SK-N-SH (cell line): ENCODE measurements around the gene SLC24A3. TPM values are rescaled to one million over a fixed set of nuclear protein-coding genes. Genes with fewer than 3 reads are reported as not detected.

Experiments
- CTCF ChIA-PET: fragments of 300-600, 350-600 bp; formaldehyde crosslinking; extraction: SDS; loops from one replicate; lab custom pipeline; 2021; lab: Yijun Ruan, JAX
- POLR2A ChIA-PET: fragments of 350-600 bp; sonication (Branson Sonifier 250); formaldehyde crosslinking; extraction: SDS; loops from one replicate; lab custom pipeline; 2020; ENCODE audit warnings: antibody characterized with exemption, inconsistent platforms; lab: Yijun Ruan, JAX
- DNase-seq: peaks from one replicate; pipeline ENCODE4 v3.0.0; 2012
- H2AFZ ChIP-seq: fragments of 200-600 bp; sonication (generic); 2 replicates; pipeline ENCODE4 v1.8.1; 2016; ENCODE audit warnings: antibody characterized with exemption, mild to moderate bottlenecking, low read depth
- H3F3A ChIP-seq: fragments of 200-600 bp; sonication (generic); replicated peaks from 2 replicates; pipeline ENCODE3; 2016; ENCODE audit warnings: antibody characterized with exemption, mild to moderate bottlenecking; ENCODE audit not compliant: insufficient read depth
- H3K27ac ChIP-seq, 2 experiments: fragments of 200-500 bp in 1 of 2; fragments of 200-600 bp in 1 of 2; sonication (Bioruptor generic) in 1 of 2; sonication (generic), shearing (Covaris generic) in 1 of 2; 2 replicates each; pipeline versions ENCODE4 v1.5.1 to v1.6.1; 2014 to 2016; ENCODE audit warnings: low read depth in 2 of 2, inconsistent platforms in 1 of 2, low read length in 1 of 2, mild to moderate bottlenecking in 1 of 2, mixed read lengths in 1 of 2
- H3K27me3 ChIP-seq: fragments of 200-600 bp; sonication (generic), shearing (Covaris generic); 2 replicates; pipeline ENCODE4 v1.6.1; 2016; ENCODE audit warnings: mixed run types; ENCODE audit not compliant: insufficient read depth
- H3K36me3 ChIP-seq, 2 experiments: fragments of 200-500 bp in 1 of 2; fragments of 200-600 bp in 1 of 2; sonication (Bioruptor generic) in 1 of 2; sonication (generic) in 1 of 2; replicated peaks in 1 of 2; 2 replicates each; pipeline versions ENCODE3 to v1.5.1; 2014 to 2016; ENCODE audit warnings: low read length in 1 of 2, mild to moderate bottlenecking in 1 of 2; ENCODE audit not compliant: insufficient read depth in 2 of 2, control insufficient read depth in 1 of 2
- H3K4me1 ChIP-seq, 2 experiments: fragments of 200-500 bp in 1 of 2; fragments of 200-600 bp in 1 of 2; sonication (Bioruptor generic) in 1 of 2; sonication (generic), shearing (Covaris generic) in 1 of 2; 2 replicates each; pipeline versions ENCODE4 v1.5.1 to v1.6.1; 2014 to 2016; ENCODE audit warnings: low read depth in 1 of 2, low read length in 1 of 2, mixed run types in 1 of 2; ENCODE audit not compliant: insufficient read depth in 2 of 2, control insufficient read depth in 1 of 2
- H3K4me2 ChIP-seq: fragments of 200-600 bp; sonication (generic), shearing (Covaris generic); 2 replicates; pipeline ENCODE4 v1.6.1; 2017; ENCODE audit warnings: mixed run types
- H3K4me3 ChIP-seq, 2 experiments: fragments of 200-500 bp in 1 of 2; fragments of 200-600 bp in 1 of 2; sonication (Bioruptor generic) in 1 of 2; sonication (generic), shearing (Covaris generic) in 1 of 2; 2 replicates each; pipeline versions ENCODE4 v1.5.1 to v1.8.1; 2014 to 2016; ENCODE audit warnings: low read depth in 2 of 2, inconsistent platforms in 1 of 2, low read length in 1 of 2, mild to moderate bottlenecking in 1 of 2, mixed read lengths in 1 of 2, moderate library complexity in 1 of 2
- H3K79me2 ChIP-seq: fragments of 200-600 bp; sonication (generic); 2 replicates; pipeline ENCODE4 v1.8.1; 2017; ENCODE audit warnings: mild to moderate bottlenecking; ENCODE audit not compliant: insufficient read depth
- H3K9ac ChIP-seq: fragments of 200-600 bp; sonication (generic); 2 replicates; pipeline ENCODE4 v1.6.1; 2017; ENCODE audit warnings: mixed run types
- H3K9me2 ChIP-seq: fragments of 200-600 bp; sonication (generic); 2 replicates; pipeline ENCODE4 v1.6.1; 2017; ENCODE audit warnings: mixed run types
- H3K9me3 ChIP-seq: fragments of 200-600 bp; sonication (generic); 2 replicates; pipeline ENCODE4 v1.6.1; 2017; ENCODE audit warnings: mixed run types, mild to moderate bottlenecking, moderate library complexity
- H4K20me1 ChIP-seq: fragments of 200-600 bp; sonication (generic); 2 replicates; pipeline ENCODE4 v1.6.1; 2017; ENCODE audit warnings: mild to moderate bottlenecking, mixed run types; ENCODE audit not compliant: insufficient read depth
- CHD2 ChIP-seq: fragments of 150-350 bp; IDR thresholded peaks from 2 replicates; pipeline ENCODE4 v1.6.1; 2018; ENCODE audit warnings: low read length; ENCODE audit not compliant: partially characterized antibody
- EZH2phosphoT487 ChIP-seq: fragments of 200-600 bp; sonication (generic); IDR thresholded peaks from 2 replicates; pipeline ENCODE4 v1.6.1; 2017; ENCODE audit warnings: low read depth, mixed run types, mild to moderate bottlenecking, antibody characterized with exemption, moderate library complexity, borderline replicate concordance
- FOSL2 ChIP-seq: IDR thresholded peaks from 2 replicates; pipeline ENCODE4 v1.4.0; 2012; ENCODE audit warnings: low read depth, mild to moderate bottlenecking, moderate library complexity, borderline replicate concordance
- FOXM1 ChIP-seq: IDR thresholded peaks from 2 replicates; pipeline ENCODE4 v1.4.0; 2012; ENCODE audit warnings: low read depth, mild to moderate bottlenecking
- GABPA ChIP-seq: IDR thresholded peaks from 2 replicates; pipeline ENCODE4 v1.4.0; 2012; ENCODE audit warnings: low read depth, mild to moderate bottlenecking
- IRF3 ChIP-seq: fragments of 150-350 bp; IDR thresholded peaks from 2 replicates; pipeline ENCODE4 v1.6.1; 2016; ENCODE audit warnings: mild to moderate bottlenecking, low read depth, low read length
- JUND ChIP-seq: IDR thresholded peaks from 2 replicates; pipeline ENCODE4 v1.4.0; 2012
- MAX ChIP-seq: IDR thresholded peaks from 2 replicates; pipeline ENCODE4 v1.4.0; 2012; ENCODE audit warnings: low read depth
- MXI1 ChIP-seq: IDR thresholded peaks from 2 replicates; pipeline ENCODE4 v1.6.1; 2012; ENCODE audit warnings: mild to moderate bottlenecking, low read depth, low read length, improper control_type of control experiment
- NRF1 ChIP-seq: IDR thresholded peaks from 2 replicates; pipeline ENCODE4 v1.6.1; 2012; ENCODE audit warnings: low read depth, mild to moderate bottlenecking, low read length
- PBX3 ChIP-seq: IDR thresholded peaks from 2 replicates; pipeline ENCODE4; 2012
- RAD21 ChIP-seq: IDR thresholded peaks from 2 replicates; pipeline ENCODE4 v1.6.1; 2012; ENCODE audit warnings: mild to moderate bottlenecking, low read length
- RCOR1 ChIP-seq: fragments of 150-350 bp; IDR thresholded peaks from 2 replicates; pipeline ENCODE4 v1.6.1; 2017; ENCODE audit warnings: antibody characterized with exemption, low read length
- RXRA ChIP-seq: IDR thresholded peaks from 2 replicates; pipeline ENCODE4 v1.4.0; 2012; ENCODE audit warnings: low read depth, mild to moderate bottlenecking, borderline replicate concordance
- SIN3A ChIP-seq: IDR thresholded peaks from 2 replicates; pipeline ENCODE4 v1.6.1; 2012; ENCODE audit warnings: low read depth, mild to moderate bottlenecking, low read length, moderate library complexity, borderline replicate concordance
- SMC3 ChIP-seq: IDR thresholded peaks from 2 replicates; pipeline ENCODE4 v1.6.1; 2012; ENCODE audit warnings: low read depth, low read length, improper control_type of control experiment
- TAF1 ChIP-seq: IDR thresholded peaks from 2 replicates; pipeline ENCODE4 v1.6.1; 2012; ENCODE audit warnings: low read depth, mild to moderate bottlenecking, low read length, moderate library complexity, borderline replicate concordance
- USF1 ChIP-seq: IDR thresholded peaks from 2 replicates; pipeline ENCODE4 v1.4.0; 2012; ENCODE audit warnings: low read depth, borderline replicate concordance
- USF2 ChIP-seq: fragments of 150-350 bp; IDR thresholded peaks from 2 replicates; pipeline ENCODE4 v1.6.1; 2017; ENCODE audit warnings: antibody characterized with exemption, low read length, low read depth, borderline replicate concordance
- YY1 ChIP-seq: IDR thresholded peaks from 2 replicates; pipeline ENCODE4 v1.4.0; 2012; ENCODE audit warnings: low read depth, mild to moderate bottlenecking
- ZBTB33 ChIP-seq: IDR thresholded peaks from 2 replicates; pipeline ENCODE4 v1.4.0; 2012; ENCODE audit warnings: low read depth, borderline replicate concordance
- WGBS: methylation state at CpG from one replicate; pipeline ENCODE4 v1.1.6; 2017; ENCODE audit warnings: low lambda C conversion rate; 5-methylcytosine and 5-hydroxymethylcytosine counted together
- polyA plus RNA-seq, 3 experiments: library from polyadenylated mRNA; depleted of rRNA; stranded (reverse); fragments of >200 nt; gene quantifications; 2 replicates each; pipeline ENCODE4 v1.2.3, GENCODE V29; 2012

Gene SLC24A3
- polyA plus RNA-seq, 1 of the 3 experiments (the other 2 are of a cell fraction) = not detected

GRCh38 chr20:19288636-19289035 is 76.2 kb downstream of the SLC24A3 start:
- no peaks in the 10 kb centered on the region for H3F3A ChIP-seq
- no peak overlapping the region for H3K4me2 ChIP-seq
- H4K20me1 ChIP-seq = no peaks in the 10 kb centered on the region
- no peaks in the 10 kb centered on the region for H3K27me3 ChIP-seq
- DNase-seq = no peak
- H3K4me3 ChIP-seq = no peak overlapping the region
- POLR2A ChIA-PET = no interaction called here
- no peaks in the 10 kb centered on the region for H3K4me1 ChIP-seq
- CTCF ChIA-PET = interaction anchor here (1.3 kb wide), 1 partner anchor 14 kb away, joined by 3 read pairs; no protein-coding TSS in a partner anchor
- no peak overlapping the region for H3K27ac ChIP-seq
- no peaks in the 10 kb centered on the region for H3K79me2 ChIP-seq
- TF ChIP-seq SMC3 = no peak
- TF ChIP-seq JUND = no peak
- TF ChIP-seq FOXM1 = no peak
- TF ChIP-seq MAX = no peak
- no peak for TF ChIP-seq ZBTB33
- no peak for TF ChIP-seq PBX3
- TF ChIP-seq RAD21 = no peak
- TF ChIP-seq CHD2 = no peak
- no peak for TF ChIP-seq RXRA
- no peak for TF ChIP-seq USF2
- no peak for TF ChIP-seq MXI1
- no peak for TF ChIP-seq FOSL2
- TF ChIP-seq EZH2phosphoT487 = no peak
- 0% methylated on average over 3 of the region's 3 CpGs for WGBS
- no peak overlapping the region for H3K9ac ChIP-seq
- H3K36me3 ChIP-seq = no peaks in the 10 kb centered on the region
- H3K9me2 ChIP-seq = no peaks in the 10 kb centered on the region
- no peaks in the 10 kb centered on the region for H3K9me3 ChIP-seq
- H2AFZ ChIP-seq = no peak overlapping the region

GRCh38 chr20:19289451-19289850 is 77.0 kb downstream of the SLC24A3 start:
- no peaks in the 10 kb centered on the region for H3K79me2 ChIP-seq
- no peaks in the 10 kb centered on the region for H3K9me3 ChIP-seq
- WGBS = 10% methylated on average over 2 of the region's 4 CpGs
- H3F3A ChIP-seq = no peaks in the 10 kb centered on the region
- no peak for TF ChIP-seq YY1
- no peak for TF ChIP-seq EZH2phosphoT487
- no peak for TF ChIP-seq NRF1
- TF ChIP-seq SIN3A = no peak
- no peak for TF ChIP-seq RCOR1
- TF ChIP-seq IRF3 = no peak
- no peak for TF ChIP-seq USF1
- no peak for TF ChIP-seq TAF1
- no peak for TF ChIP-seq GABPA
- TF ChIP-seq FOXM1 = no peak
- H3K4me1 ChIP-seq = no peaks in the 10 kb centered on the region
- H3K27me3 ChIP-seq = no peaks in the 10 kb centered on the region
- no peak overlapping the region for H2AFZ ChIP-seq
- no peaks in the 10 kb centered on the region for H3K9me2 ChIP-seq
- ChIA-PET CTCF (interaction anchor here (1.3 kb wide), 1 partner anchor 15 kb away, joined by 3 read pairs; no protein-coding TSS in a partner anchor), POLR2A (no interaction called here)
- H3K36me3 ChIP-seq = no peaks in the 10 kb centered on the region
- H3K9ac ChIP-seq = no peak overlapping the region
- H3K27ac ChIP-seq = no peak overlapping the region
- H3K4me2 ChIP-seq = no peak overlapping the region
- no peaks in the 10 kb centered on the region for H4K20me1 ChIP-seq
- DNase-seq = no peak
- no peak overlapping the region for H3K4me3 ChIP-seq
